Transverse colon (tissue), 4 donors: Measurements from ENCODE around the gene SLC39A7.

Experiments
- CTCF ChIP-seq, 5 experiments: fragments of 200-600 bp in 3 of 5; fragments of 450-650 bp in 2 of 5; sonication (generic) in 3 of 5; IDR thresholded peaks; 1 replicate in 2 of 5; 2 replicates in 3 of 5; pipeline ENCODE4 v1.5.1; 2016 to 2017; ENCODE audit warnings: antibody characterized with exemption in 5 of 5, inconsistent platforms in 3 of 5, mild to moderate bottlenecking in 2 of 5, moderate library complexity in 1 of 5
- POLR2A ChIP-seq: fragments of 450-650 bp; IDR thresholded peaks from one replicate; pipeline ENCODE4 v1.6.1; 2016; ENCODE audit warnings: antibody characterized with exemption, mild to moderate bottlenecking, moderate library complexity
- POLR2AphosphoS5 ChIP-seq, 3 donors: sonication (generic); formaldehyde crosslinking; IDR thresholded peaks; one replicate each; pipeline ENCODE4 v1.6.1; 2016; ENCODE audit warnings: antibody characterized with exemption in 3 of 3

DNA sequence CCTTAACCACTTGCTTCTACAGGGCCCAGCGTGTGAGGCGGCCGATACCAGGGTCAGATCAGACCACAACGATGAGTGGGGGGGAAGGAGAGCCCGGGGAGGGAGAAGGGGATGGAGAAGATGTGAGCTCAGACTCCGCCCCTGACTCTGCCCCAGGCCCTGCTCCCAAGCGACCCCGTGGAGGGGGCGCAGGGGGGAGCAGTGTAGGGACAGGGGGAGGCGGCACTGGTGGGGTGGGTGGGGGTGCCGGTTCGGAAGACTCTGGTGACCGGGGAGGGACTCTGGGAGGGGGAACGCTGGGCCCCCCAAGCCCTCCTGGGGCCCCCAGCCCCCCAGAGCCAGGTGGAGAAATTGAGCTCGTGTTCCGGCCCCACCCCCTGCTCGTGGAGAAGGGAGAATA is 10.5 kb downstream of the SLC39A7 start:
- TF ChIP-seq CTCF (IDR thresholded peaks at IDR 0.05) = no peak
- TF ChIP-seq POLR2A = no peak
- no peak for TF ChIP-seq POLR2AphosphoS5 (IDR thresholded peaks at IDR 0.05)
